Large intestine (tissue), 3 donors: ENCODE data around the gene CDH24. TPM values are rescaled to one million over a fixed set of nuclear protein-coding genes. Genes with fewer than 3 reads are reported as not detected.
A peak's percentile ranks its signal among the peaks of the same experiment; 100 is the strongest.

Experiments
- DNase-seq, 2 donors: peaks; one replicate each; pipeline versions ENCODE4 v3.0.0 to v3.0.0-alpha.2; 2013
- H3K27ac ChIP-seq: one replicate; pipeline ENCODE4 v1.5.1; 2013; ENCODE audit warnings: low read length
- H3K27me3 ChIP-seq: 2 replicates; pipeline ENCODE4 v1.6.1; 2013; ENCODE audit warnings: low read length; ENCODE audit not compliant: control insufficient read depth, insufficient read depth
- H3K36me3 ChIP-seq: 2 replicates; pipeline ENCODE4 v1.6.1; 2013; ENCODE audit warnings: low read length; ENCODE audit not compliant: control insufficient read depth, insufficient read depth
- H3K4me1 ChIP-seq: one replicate; pipeline ENCODE4 v1.6.1; 2013; ENCODE audit warnings: low read length; ENCODE audit not compliant: control insufficient read depth, insufficient read depth
- H3K4me3 ChIP-seq: one replicate; pipeline ENCODE4 v1.5.1; 2013; ENCODE audit warnings: low read length
- H3K9me3 ChIP-seq: one replicate; pipeline ENCODE4 v1.6.1; 2013; ENCODE audit warnings: mild to moderate bottlenecking, low read depth, low read length, moderate library complexity; ENCODE audit not compliant: control insufficient read depth
- WGBS: methylation state at CpG from one replicate; pipeline ENCODE4 v1.1.5; 2013; ENCODE audit warnings: low lambda C conversion rate; ENCODE audit not compliant: insufficient coverage; 5-methylcytosine and 5-hydroxymethylcytosine counted together
- polyA plus RNA-seq: library from polyadenylated mRNA; unstranded; fragments of 120-200 nt; gene quantifications from one replicate; pipeline ENCODE4 v1.2.1, GENCODE V29; 2013

Gene CDH24
- polyA plus RNA-seq, 1 donor, result 10.5 TPM

- H3K4me1 ChIP-seq, result no peaks in the 10 kb centered on the region
- WGBS, result 80% methylated on average over 1 of the region's 6 CpGs
- H3K27me3 ChIP-seq, result peaks cover 10% of the 10 kb centered on the region
- no peak for DNase-seq
- H3K9me3 ChIP-seq, result no peaks in the 10 kb centered on the region
- peaks cover 20% of the 10 kb centered on the region for H3K36me3 ChIP-seq
- no peak overlapping the region for H3K4me3 ChIP-seq
- no peak overlapping the region for H3K27ac ChIP-seq
Observed at GRCh38 chr14:23101213-23101970, 44.1 kb upstream of the CDH24 start.

- no peak overlapping the region for H3K4me3 ChIP-seq
- peaks cover 20% of the 10 kb centered on the region for H3K36me3 ChIP-seq
- H3K27me3 ChIP-seq, result peaks cover 6% of the 10 kb centered on the region
- H3K27ac ChIP-seq, result no peak overlapping the region
- no peak for DNase-seq
- WGBS, result no CpG with 5 or more reads among the region's 10 CpGs
- no peaks in the 10 kb centered on the region for H3K9me3 ChIP-seq
- no peaks in the 10 kb centered on the region for H3K4me1 ChIP-seq
Observed at GRCh38 chr14:23099212-23099861, 42.0 kb upstream of the CDH24 start.

- Histone ChIP-seq H3K27me3 (peaks cover 1% of the 10 kb centered on the region), H3K36me3 (peaks cover 20% of the 10 kb centered on the region), H3K4me3 (no peak overlapping the region), H3K27ac (no peak overlapping the region), H3K4me1 (peaks cover 10% of the 10 kb centered on the region), H3K9me3 (no peaks in the 10 kb centered on the region)
- no CpG with 5 or more reads among the region's 7 CpGs for whole genome bisulfite sequencing
- no peak for DNase-seq
Observed at GRCh38 chr14:23097786-23098185, 40.5 kb upstream of the CDH24 start.

GRCh38 chr14:23095196-23096108 is 38.1 kb upstream of the CDH24 start, which contains the start of gene C14orf119:
C14orf119 (plus strand) TSS chr14:23095505; CDS start chr14:23097659, 2,154 bp downstream.
- peaks cover 39% of the 10 kb centered on the region for H3K36me3 ChIP-seq
- WGBS, result no CpG with 5 or more reads among the region's 46 CpGs
- peak within 1 kb of the TSS; percentile 98 for H3K27ac ChIP-seq

GRCh38 chr14:23094666-23095195 is 37.4 kb upstream of the CDH24 start, which contains the start of gene ACIN1:
ACIN1 (minus strand) TSS chr14:23095136; CDS start chr14:23095112, 24 bp downstream.
- Histone ChIP-seq H3K9me3 (no peaks in the 10 kb centered on the region), H3K27ac (peak within 1 kb of the TSS; percentile 98), H3K36me3 (peaks cover 45% of the 10 kb centered on the region), H3K4me1 (peaks cover 13% of the 10 kb centered on the region), H3K4me3 (peak within 1 kb of the TSS; percentile 95), H3K27me3 (no peaks in the 10 kb centered on the region)
- DNase-seq, result peak in 1 of 2 donors; percentile 84
- WGBS, result no CpG with 5 or more reads among the region's 55 CpGs

More at GRCh38 chr14:23095196-23096108, 38.1 kb upstream of the CDH24 start, which contains the start of gene C14orf119:
- H3K4me1 ChIP-seq, result peaks cover 13% of the 10 kb centered on the region
- H3K4me3 ChIP-seq, result peak within 1 kb of the TSS; percentile 95
- DNase-seq, result peak; percentile 100
- no peaks in the 10 kb centered on the region for H3K9me3 ChIP-seq
- no peaks in the 10 kb centered on the region for H3K27me3 ChIP-seq

GRCh38 chr14:23093991-23094665 is 36.8 kb upstream of the CDH24 start:
- Histone ChIP-seq H3K27me3 (no peaks in the 10 kb centered on the region), H3K27ac (peak overlapping the region; percentile 98), H3K4me3 (peak overlapping the region; percentile 95), H3K36me3 (peaks cover 46% of the 10 kb centered on the region), H3K4me1 (peaks cover 13% of the 10 kb centered on the region), H3K9me3 (no peaks in the 10 kb centered on the region)
- 0% methylated on average over 4 of the region's 14 CpGs for WGBS
- DNase-seq, result no peak

GRCh38 chr14:23093526-23093925 is 36.2 kb upstream of the CDH24 start:
- H3K9me3 ChIP-seq, result no peaks in the 10 kb centered on the region
- peaks cover 48% of the 10 kb centered on the region for H3K36me3 ChIP-seq
- 60% methylated on average over 1 of the region's 2 CpGs for WGBS
- H3K27ac ChIP-seq, result no peak overlapping the region
- DNase-seq, result no peak
- H3K27me3 ChIP-seq, result no peaks in the 10 kb centered on the region
- peak overlapping the region; percentile 95 for H3K4me3 ChIP-seq
- peaks cover 13% of the 10 kb centered on the region for H3K4me1 ChIP-seq

GRCh38 chr14:23093104-23093503 is 35.8 kb upstream of the CDH24 start:
- Histone ChIP-seq H3K9me3 (no peaks in the 10 kb centered on the region), H3K36me3 (peaks cover 48% of the 10 kb centered on the region), H3K27me3 (no peaks in the 10 kb centered on the region), H3K27ac (no peak overlapping the region), H3K4me1 (peaks cover 13% of the 10 kb centered on the region), H3K4me3 (peak overlapping the region; percentile 95)
- WGBS, result 50% methylated on average over 1 of the region's 2 CpGs
- no peak for DNase-seq

- Histone ChIP-seq H3K27ac (no peak overlapping the region), H3K27me3 (no peaks in the 10 kb centered on the region), H3K9me3 (no peaks in the 10 kb centered on the region), H3K36me3 (peaks cover 52% of the 10 kb centered on the region), H3K4me1 (peaks cover 13% of the 10 kb centered on the region), H3K4me3 (no peak overlapping the region)
- WGBS, result no CpG with 5 or more reads among the region's 12 CpGs
- no peak for DNase-seq
Observed at GRCh38 chr14:23091294-23092225, 34.2 kb upstream of the CDH24 start.
